PFSK-1 (cell line): Measurements from ENCODE around the gene ALDOC.

Source experiments
- FOXP2 ChIP-seq: optimal IDR thresholded peaks from 2 replicates; pipeline ENCODE3; 2011; ENCODE audit warnings: borderline replicate concordance, control low read depth, inconsistent platforms; ENCODE audit not compliant: insufficient read depth; ENCODE audit errors: extremely low read length, extremely low read depth
- POLR2AphosphoS5 ChIP-seq: IDR thresholded peaks from 2 replicates; pipeline ENCODE4 v1.6.1; 2012; ENCODE audit warnings: low read depth, mild to moderate bottlenecking, control low read depth, low read length, moderate library complexity
- REST ChIP-seq, 2 experiments: IDR thresholded peaks; 2 replicates each; pipeline versions ENCODE4 v1.6.1 to v1.8.0; 2011 to 2012; ENCODE audit warnings: low read depth in 2 of 2, low read length in 2 of 2, control low read depth in 1 of 2, inconsistent platforms in 1 of 2, mild to moderate bottlenecking in 1 of 2, moderate library complexity in 1 of 2; ENCODE audit not compliant: insufficient read depth in 1 of 2
- SIN3A ChIP-seq: IDR thresholded peaks from 2 replicates; pipeline ENCODE4 v1.6.1; 2012; ENCODE audit warnings: mild to moderate bottlenecking, low read length, moderate library complexity, borderline replicate concordance; ENCODE audit not compliant: insufficient read depth
- TAF1 ChIP-seq: IDR thresholded peaks from 2 replicates; pipeline ENCODE4 v1.6.1; 2012; ENCODE audit warnings: low read length, control low read depth, borderline replicate concordance; ENCODE audit not compliant: insufficient read depth

Gene ALDOC

GRCh38 chr17:28541439-28541838 is 35.3 kb downstream of the ALDOC start:
- TF ChIP-seq FOXP2 (no peak), TAF1 (no peak), POLR2AphosphoS5 (no peak), REST (IDR thresholded peaks at IDR 0.05; ENCODE audit: insufficient read depth in 1 of 2, low read depth in 2 of 2, low read length in 2 of 2) (no peak), SIN3A (no peak)

- TF ChIP-seq TAF1 (no peak), SIN3A (no peak), POLR2AphosphoS5 (no peak), FOXP2 (no peak), REST (IDR thresholded peaks at IDR 0.05; ENCODE audit: insufficient read depth in 1 of 2, low read depth in 2 of 2, low read length in 2 of 2) (no peak)
These were observed 36.5 kb downstream of the ALDOC start for GRCh38 chr17:28540231-28540630.

- TF ChIP-seq TAF1 (no peak), SIN3A (no peak), POLR2AphosphoS5 (no peak), FOXP2 (no peak), REST (IDR thresholded peaks at IDR 0.05; ENCODE audit: insufficient read depth in 1 of 2, low read depth in 2 of 2, low read length in 2 of 2) (no peak)
These were observed 38.3 kb downstream of the ALDOC start for GRCh38 chr17:28538296-28538895.

- TF ChIP-seq SIN3A = no peak
- TF ChIP-seq FOXP2 = no peak
- TF ChIP-seq REST (IDR thresholded peaks at IDR 0.05; ENCODE audit: insufficient read depth in 1 of 2, low read depth in 2 of 2, low read length in 2 of 2) = no peak
- no peak for TF ChIP-seq POLR2AphosphoS5
- no peak for TF ChIP-seq TAF1
These were observed 39.5 kb downstream of the ALDOC start for GRCh38 chr17:28537219-28537610.
